ENCODE measurements around the gene PTTG1.
A peak's percentile ranks its signal among the peaks of the same experiment; 100 is the strongest.

Gene PTTG1

DNA sequence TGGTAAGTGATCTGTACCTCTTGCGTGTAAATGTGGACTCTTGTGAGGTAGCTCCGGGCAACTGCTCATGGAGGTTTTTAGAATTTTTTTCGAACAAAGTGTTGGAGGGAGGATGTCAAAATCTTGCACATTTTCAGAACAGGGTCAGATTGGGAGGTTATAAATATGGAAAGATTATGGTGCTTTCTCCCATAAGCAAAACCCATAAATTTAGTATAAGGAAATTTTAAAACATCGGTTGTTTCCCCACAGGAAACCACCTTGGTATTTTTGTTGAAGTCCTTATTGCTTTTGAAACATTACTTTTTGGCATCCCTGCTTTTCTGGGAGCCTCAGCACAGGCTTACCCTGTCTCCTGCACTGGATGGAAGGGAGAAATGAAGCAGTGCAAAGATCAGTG, 33.9 kb downstream of the PTTG1 start:
- Mint-ChIP-seq H3K9me3 (no peaks in the 10 kb centered on the region), H3K36me3 (ENCODE audit: low read depth) (peaks cover 3% of the 10 kb centered on the region), H3K27ac (no peak overlapping the region), H3K4me3 (no peak overlapping the region), H3K27me3 (ENCODE audit: low read depth) (no peaks in the 10 kb centered on the region), H3K4me1 (ENCODE audit: low read depth) (peaks cover 30% of the 10 kb centered on the region)

DNA sequence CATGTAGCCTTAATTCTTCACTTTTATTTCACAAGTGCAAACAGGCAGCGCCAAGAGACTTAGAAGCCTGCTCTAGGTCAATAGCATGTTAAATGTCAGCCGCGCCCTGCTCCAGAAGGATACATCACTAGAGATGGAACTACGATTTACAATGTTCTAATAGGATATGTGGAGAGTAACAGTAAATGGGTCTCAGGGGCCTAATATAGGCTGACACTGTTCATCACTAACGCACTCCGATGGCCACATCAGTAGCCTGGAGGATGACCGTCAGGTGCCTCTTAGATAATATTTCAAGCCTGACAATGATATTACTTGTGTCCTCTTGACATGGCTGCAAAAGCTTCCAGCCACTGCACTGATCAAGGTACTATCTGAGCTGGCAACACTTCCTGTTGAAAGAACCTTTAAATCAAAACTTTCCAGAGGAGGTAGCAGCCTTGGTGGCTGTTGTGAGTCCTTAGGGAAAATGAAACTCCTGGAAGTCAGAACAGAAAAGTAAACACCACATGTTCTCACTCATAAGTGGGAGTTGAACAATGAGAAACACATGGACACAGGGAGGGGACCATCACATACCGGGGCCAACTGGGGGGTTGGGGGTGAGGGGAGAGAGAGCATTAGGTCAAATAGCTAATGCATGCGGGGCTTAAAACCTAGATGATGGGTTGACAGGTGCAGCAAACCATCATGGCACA, 35.0 kb downstream of the PTTG1 start:
- Mint-ChIP-seq H3K27ac (no peak overlapping the region), H3K4me3 (no peak overlapping the region), H3K27me3 (ENCODE audit: low read depth) (no peaks in the 10 kb centered on the region), H3K4me1 (ENCODE audit: low read depth) (peaks cover 33% of the 10 kb centered on the region), H3K9me3 (no peaks in the 10 kb centered on the region), H3K36me3 (ENCODE audit: low read depth) (peaks cover 2% of the 10 kb centered on the region)

DNA sequence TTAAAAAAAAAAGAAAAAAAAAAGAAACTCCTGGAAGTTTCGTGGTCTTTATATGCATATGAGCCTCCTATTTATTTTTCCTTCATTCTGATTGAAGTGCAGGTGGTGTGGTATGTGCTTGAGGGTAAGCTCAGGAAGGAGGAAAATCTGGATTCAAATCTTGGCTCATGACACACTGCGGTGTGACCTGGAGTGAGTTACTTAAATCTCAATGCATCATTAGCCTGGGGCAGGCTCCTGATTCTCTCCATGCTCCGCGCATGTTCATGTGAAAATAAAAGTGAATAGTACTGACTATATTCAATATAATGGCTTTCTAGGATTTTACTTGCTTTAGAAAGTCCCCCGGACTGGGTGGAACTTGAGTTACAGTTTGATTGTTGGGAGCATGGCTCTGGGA, 35.6 kb downstream of the PTTG1 start:
- Mint-ChIP-seq H3K27ac (no peak overlapping the region), H3K36me3 (ENCODE audit: low read depth) (peaks cover 1% of the 10 kb centered on the region), H3K27me3 (ENCODE audit: low read depth) (no peaks in the 10 kb centered on the region), H3K4me1 (ENCODE audit: low read depth) (peaks cover 34% of the 10 kb centered on the region), H3K9me3 (no peaks in the 10 kb centered on the region), H3K4me3 (no peak overlapping the region)

DNA sequence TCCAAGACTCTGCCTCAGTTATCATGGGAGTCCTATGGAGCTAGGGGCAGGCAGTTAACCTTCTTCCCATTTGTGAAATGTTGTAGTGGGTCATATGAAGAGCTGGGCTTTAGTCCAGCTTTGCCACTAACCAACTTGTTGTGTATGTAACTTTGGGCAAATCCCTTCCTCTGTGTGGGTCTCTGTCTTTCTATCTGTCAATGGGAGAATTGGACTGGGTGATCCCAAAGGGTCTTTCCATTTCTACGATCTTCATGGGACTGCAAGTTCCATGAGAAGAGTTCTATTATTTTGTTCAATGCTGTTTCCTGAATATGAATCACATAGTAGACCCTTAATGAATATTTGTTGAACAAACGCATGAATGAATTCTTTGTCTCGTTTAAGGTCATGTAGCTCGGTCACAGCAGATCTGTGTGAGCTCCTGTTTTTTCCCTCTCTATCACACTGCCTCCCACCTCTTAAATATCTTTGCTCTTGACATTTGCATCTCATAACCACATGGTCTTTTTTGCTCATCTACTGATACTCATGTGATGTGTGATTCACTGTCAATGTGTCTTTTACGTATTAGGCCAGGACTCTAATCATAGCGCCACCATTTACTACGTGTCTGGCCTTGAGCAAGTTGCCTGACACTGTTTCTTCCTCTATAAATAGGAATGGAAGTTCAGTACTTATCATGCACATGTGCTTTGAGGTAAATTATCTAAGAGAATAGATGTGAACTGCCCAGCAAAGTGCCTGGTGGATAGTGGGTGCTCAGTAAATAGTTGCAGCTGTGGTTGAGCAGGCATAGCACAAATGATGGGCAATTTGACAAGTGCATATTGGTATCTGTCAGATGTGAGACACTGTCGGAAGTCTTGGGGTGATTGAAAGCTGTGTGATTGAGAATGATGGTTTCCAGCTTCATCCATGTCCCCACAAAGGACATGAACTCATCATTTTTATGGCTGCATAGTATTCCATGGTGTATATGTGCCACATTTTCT, 37.4 kb downstream of the PTTG1 start:
- H3K27me3 Mint-ChIP-seq (ENCODE audit: low read depth) = no peaks in the 10 kb centered on the region
- H3K27ac Mint-ChIP-seq = no peak overlapping the region
- H3K4me3 Mint-ChIP-seq = no peak overlapping the region
- H3K9me3 Mint-ChIP-seq = no peaks in the 10 kb centered on the region
- no peaks in the 10 kb centered on the region for H3K36me3 Mint-ChIP-seq (ENCODE audit: low read depth)
- peaks cover 35% of the 10 kb centered on the region for H3K4me1 Mint-ChIP-seq (ENCODE audit: low read depth)

DNA sequence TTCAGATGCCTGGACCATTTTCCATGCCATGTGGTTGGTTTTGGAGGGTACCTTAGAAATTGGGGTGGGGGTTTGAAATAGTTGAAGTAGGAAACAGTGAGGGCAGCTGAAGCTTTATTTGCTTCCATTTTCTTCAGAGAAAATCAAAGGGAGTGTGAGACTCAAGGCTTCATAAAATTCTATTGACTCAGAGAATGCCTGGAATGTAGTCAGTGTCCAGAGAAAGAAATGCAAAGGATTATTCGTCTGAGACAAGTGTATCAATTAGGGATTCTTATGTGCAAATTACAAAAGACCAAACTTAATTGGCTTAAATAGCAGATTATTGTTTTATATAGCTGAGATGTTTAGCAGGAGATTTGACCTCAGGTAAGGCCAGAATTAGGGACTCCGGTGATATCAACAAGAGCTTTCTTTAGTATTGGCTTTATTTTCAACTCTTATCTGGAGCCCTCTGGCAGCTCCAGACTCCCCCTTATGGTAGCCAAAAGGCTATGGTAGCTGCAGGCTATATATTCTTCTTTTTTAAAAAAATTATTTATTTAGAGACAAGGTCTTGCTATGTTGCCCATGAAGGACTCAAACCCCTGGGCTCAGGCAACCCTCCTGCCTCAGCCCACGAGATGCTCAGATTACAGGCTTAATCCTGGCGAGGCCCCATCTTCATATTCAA, 38.9 kb downstream of the PTTG1 start:
- no peak overlapping the region for H3K27ac Mint-ChIP-seq
- no peaks in the 10 kb centered on the region for H3K9me3 Mint-ChIP-seq
- H3K4me1 Mint-ChIP-seq (ENCODE audit: low read depth) = peaks cover 45% of the 10 kb centered on the region
- no peaks in the 10 kb centered on the region for H3K27me3 Mint-ChIP-seq (ENCODE audit: low read depth)
- H3K36me3 Mint-ChIP-seq (ENCODE audit: low read depth) = peaks cover 1% of the 10 kb centered on the region
- H3K4me3 Mint-ChIP-seq = no peak overlapping the region

DNA sequence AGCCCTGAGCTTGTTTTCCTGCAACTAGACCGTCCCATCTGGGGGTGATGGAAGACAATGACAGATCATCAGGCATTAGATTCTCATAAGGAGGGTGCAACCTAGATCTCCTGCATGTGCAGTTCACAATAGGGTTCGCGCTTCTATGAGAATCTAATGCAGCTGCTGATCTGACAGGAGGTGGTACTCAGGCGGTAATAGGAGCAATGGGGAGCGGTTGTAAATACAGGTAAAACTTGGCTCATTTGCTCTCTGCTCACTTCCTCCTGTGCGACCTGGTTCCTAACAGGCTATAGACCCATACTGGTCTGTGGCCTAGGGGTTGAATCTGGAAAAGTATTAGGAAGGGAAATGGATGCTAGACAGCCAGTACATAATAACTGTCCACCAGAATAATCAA, 39.7 kb downstream of the PTTG1 start:
- Mint-ChIP-seq H3K4me3 (no peak overlapping the region), H3K4me1 (ENCODE audit: low read depth) (peaks cover 47% of the 10 kb centered on the region), H3K36me3 (ENCODE audit: low read depth) (peaks cover 1% of the 10 kb centered on the region), H3K9me3 (no peaks in the 10 kb centered on the region), H3K27me3 (ENCODE audit: low read depth) (no peaks in the 10 kb centered on the region), H3K27ac (no peak overlapping the region)

DNA sequence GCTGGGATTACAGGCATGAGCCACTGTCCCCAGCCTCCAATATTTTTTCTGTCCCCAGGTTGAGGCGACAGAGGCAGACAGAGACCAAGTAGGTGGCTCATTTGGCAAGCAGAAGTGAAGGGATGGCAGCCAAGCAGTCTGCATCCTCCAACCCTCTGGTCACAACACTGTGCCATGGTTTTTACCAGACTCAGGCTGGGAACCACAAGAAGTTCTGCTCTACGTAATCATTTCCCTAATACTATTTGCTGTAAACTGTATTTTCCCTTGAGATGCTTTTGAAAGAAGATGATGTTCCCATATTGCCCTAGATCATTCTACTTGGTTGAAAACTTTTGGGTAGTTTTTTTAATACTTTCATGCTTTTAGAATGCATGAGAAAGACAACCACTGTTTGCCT, 40.5 kb downstream of the PTTG1 start:
- H3K4me1 Mint-ChIP-seq (ENCODE audit: low read depth) = peaks cover 50% of the 10 kb centered on the region
- H3K27me3 Mint-ChIP-seq (ENCODE audit: low read depth) = no peaks in the 10 kb centered on the region
- H3K9me3 Mint-ChIP-seq = no peaks in the 10 kb centered on the region
- H3K4me3 Mint-ChIP-seq = no peak overlapping the region
- peaks cover 1% of the 10 kb centered on the region for H3K36me3 Mint-ChIP-seq (ENCODE audit: low read depth)
- no peak overlapping the region for H3K27ac Mint-ChIP-seq

DNA sequence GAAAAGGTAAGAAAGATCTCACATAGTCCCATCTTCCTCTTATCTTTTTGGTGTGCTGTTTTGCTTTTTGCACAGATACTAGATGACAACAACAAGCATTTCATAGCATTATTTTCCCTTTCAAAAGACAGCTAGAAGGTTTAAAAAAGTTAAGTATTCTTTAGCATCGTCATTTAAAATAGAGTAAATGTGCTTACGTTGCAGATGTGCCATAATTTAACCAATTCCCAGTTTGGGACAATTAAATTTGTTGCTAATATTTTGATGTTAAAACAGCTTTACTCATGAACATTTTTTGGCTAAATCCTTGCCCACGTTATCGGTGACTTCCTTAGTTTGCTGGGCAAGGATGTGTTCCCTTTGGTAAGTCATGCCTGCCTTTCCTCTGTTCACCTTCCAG, 41.6 kb downstream of the PTTG1 start:
- Mint-ChIP-seq H3K27ac (no peak overlapping the region), H3K27me3 (ENCODE audit: low read depth) (no peaks in the 10 kb centered on the region), H3K4me1 (ENCODE audit: low read depth) (peaks cover 58% of the 10 kb centered on the region), H3K4me3 (no peak overlapping the region), H3K36me3 (ENCODE audit: low read depth) (peaks cover 3% of the 10 kb centered on the region), H3K9me3 (no peaks in the 10 kb centered on the region)

DNA sequence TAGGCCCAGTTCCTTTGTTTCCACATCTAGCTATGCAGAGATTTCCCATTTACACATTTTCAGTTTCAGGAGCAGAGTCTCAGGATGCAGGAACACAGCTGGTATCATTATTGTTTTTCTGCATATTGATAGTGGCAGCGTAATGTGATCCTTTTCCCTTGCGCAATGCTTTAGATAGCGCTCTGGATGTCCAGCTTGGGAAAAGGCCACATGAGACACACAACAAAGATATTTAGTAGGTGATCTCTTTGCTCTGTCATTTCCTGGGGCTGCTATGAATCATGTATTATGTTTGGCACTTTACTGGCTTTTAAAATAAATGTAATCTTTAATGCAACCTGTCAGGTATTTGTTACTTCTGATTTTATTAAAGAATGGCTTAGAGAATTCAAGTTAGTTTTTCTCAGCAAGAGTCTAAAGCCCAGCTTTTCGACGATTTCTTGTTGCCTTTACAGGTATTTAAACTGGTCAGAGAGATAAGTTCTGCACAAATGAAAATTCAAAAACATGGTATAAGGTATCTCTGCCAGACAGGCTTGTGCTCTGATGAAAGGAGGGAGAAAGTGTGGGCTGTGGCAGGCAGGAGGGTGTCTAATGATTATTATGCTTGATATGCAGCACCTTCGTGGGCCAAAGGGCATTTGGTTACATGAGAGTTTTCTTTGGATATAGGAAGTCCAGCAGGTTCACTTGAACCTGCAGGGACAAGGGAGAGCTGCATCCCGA, 42.2 kb downstream of the PTTG1 start:
- Mint-ChIP-seq H3K27ac (peak overlapping the region; percentile 1), H3K36me3 (ENCODE audit: low read depth) (peaks cover 3% of the 10 kb centered on the region), H3K4me1 (ENCODE audit: low read depth) (peaks cover 58% of the 10 kb centered on the region), H3K27me3 (ENCODE audit: low read depth) (no peaks in the 10 kb centered on the region), H3K4me3 (no peak overlapping the region), H3K9me3 (no peaks in the 10 kb centered on the region)

DNA sequence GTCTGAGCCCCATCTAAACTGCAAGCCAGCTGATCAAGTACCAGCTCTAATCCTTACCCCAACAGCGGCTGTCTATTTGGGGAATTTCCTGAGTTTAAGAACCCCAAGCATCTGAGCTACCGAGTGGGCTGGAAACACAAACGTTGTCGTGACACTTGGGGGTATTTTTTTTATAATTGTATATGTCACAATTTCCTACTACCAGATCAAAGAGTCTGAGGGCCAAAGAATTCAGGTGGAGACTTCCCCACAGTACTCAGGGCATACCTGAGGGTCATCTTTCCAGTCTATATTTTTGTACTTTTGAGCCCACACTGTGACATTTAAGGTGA, 42.8 kb downstream of the PTTG1 start:
- no peaks in the 10 kb centered on the region for H3K9me3 Mint-ChIP-seq
- H3K4me1 Mint-ChIP-seq (ENCODE audit: low read depth) = peaks cover 58% of the 10 kb centered on the region
- no peak overlapping the region for H3K27ac Mint-ChIP-seq
- H3K27me3 Mint-ChIP-seq (ENCODE audit: low read depth) = no peaks in the 10 kb centered on the region
- H3K36me3 Mint-ChIP-seq (ENCODE audit: low read depth) = peaks cover 9% of the 10 kb centered on the region
- H3K4me3 Mint-ChIP-seq = no peak overlapping the region

DNA sequence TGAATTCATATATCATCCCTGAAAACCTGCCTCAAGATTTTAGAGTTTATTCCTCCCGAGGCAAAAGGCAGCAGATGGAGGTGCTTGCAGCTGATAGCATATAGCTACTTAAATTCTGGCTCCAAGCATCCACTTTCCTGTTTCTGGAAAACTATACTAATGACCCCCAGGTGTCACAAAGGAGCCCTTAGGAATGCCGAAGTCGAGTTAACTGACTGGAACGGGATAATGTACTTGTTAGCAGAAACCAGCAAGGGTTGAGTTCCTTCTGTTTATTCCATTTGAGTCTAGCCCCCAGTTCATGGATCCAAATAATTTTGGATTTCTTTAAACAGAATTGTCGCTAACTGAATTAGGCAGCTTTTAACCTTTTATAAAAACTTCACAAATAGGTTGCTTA, 44.5 kb downstream of the PTTG1 start:
- Mint-ChIP-seq H3K9me3 (no peaks in the 10 kb centered on the region), H3K27ac (no peak overlapping the region), H3K36me3 (ENCODE audit: low read depth) (peaks cover 23% of the 10 kb centered on the region), H3K27me3 (ENCODE audit: low read depth) (no peaks in the 10 kb centered on the region), H3K4me3 (no peak overlapping the region), H3K4me1 (ENCODE audit: low read depth) (peaks cover 61% of the 10 kb centered on the region)

DNA sequence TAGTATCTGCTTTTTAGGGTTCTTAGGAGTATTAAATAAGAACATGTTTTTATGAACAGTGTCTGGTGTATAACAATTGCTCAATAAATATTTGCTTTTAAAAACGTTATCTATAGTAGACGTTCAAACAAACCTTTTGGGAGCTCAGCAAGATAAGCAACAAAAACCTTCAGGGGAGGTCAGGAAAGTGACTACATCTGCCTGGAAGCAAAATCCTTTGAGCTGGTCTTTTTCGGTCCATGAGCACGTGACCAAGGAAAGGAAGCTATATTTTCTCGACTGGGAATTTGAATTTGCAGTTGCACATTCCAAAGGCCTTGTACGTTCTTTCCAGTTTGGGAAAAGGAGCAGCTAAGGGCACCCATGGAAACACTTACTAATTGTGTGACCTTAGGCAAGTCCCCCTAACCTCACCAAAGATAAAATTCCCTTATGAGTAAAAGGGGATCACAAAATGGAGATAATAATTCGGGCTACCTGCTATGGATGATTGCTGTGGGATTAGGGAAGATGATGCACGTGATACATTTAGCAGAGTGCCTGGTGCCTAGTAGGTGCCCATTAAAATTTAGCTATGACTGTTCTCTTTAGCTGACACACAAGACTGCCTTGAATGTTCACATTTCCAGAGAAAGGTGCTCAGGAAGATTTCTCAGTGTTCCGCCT, 45.4 kb downstream of the PTTG1 start:
- H3K4me1 Mint-ChIP-seq (ENCODE audit: low read depth) = peaks cover 63% of the 10 kb centered on the region
- peak overlapping the region; percentile 100 for H3K4me3 Mint-ChIP-seq
- H3K27ac Mint-ChIP-seq = peak overlapping the region; percentile 100
- no peaks in the 10 kb centered on the region for H3K9me3 Mint-ChIP-seq
- no peaks in the 10 kb centered on the region for H3K27me3 Mint-ChIP-seq (ENCODE audit: low read depth)
- peaks cover 30% of the 10 kb centered on the region for H3K36me3 Mint-ChIP-seq (ENCODE audit: low read depth)

DNA sequence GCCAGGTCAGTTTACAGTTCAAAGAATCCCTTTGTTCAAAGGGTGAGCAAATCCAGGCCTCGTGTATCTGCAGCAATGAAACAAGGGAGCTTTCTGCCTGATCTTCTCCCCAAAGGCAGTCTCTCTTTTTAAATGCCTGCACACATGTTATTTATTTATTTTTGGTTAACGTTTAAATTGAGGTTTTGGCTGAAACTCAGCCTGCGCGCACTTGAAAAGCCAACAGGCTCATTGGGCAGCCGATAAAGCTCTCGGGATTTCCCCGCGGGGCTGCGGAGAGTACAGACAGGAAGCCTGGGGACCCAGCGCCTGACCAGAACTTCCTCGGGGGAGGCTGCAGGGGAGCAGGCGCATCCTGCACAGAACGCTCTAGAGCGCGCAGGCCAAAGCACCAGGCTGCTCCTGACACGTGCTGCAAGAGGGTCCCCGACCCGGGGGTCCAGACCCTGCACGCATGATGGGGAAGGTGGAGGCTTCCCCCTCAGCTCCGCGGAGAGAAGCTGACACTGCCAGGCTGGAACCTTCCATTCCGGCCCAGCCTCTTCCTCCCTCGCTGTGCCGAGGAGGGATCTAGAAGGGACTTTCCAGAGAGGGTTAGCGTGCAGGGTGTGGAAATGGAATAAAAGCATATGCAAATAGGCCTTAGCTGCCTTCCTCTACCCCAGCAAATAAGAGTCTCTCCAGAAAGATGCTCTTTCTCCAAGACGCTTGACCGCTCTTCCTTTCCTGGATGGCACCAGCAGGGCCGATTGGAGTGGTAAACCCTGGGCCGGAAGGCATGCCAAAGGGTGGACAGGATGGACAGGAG, 46.1 kb downstream of the PTTG1 start:
- Mint-ChIP-seq H3K9me3 (no peaks in the 10 kb centered on the region), H3K36me3 (ENCODE audit: low read depth) (peaks cover 35% of the 10 kb centered on the region), H3K4me3 (peak overlapping the region; percentile 100), H3K27ac (peak overlapping the region; percentile 100), H3K27me3 (ENCODE audit: low read depth) (no peaks in the 10 kb centered on the region), H3K4me1 (ENCODE audit: low read depth) (peaks cover 64% of the 10 kb centered on the region)

Data from T-helper 1 cell treated with Interleukin-12 subunit alpha and Interleukin-12 subunit beta and Interleukin-4 antibody, amounts not matched to agents 30 μg/mL and 1 μg/mL, for 36 hours (primary cell).